HG02852 (cell line): ENCODE results near the gene CALN1.
"Not testable (repeated sequence)": the region's sequence is repeated elsewhere in the genome, so short reads cannot be mapped to it uniquely, and the experiment has no call there.

Experiments used
- ATAC-seq: cut with Tn5 transposase; IDR thresholded peaks from one replicate; pipeline ENCODE4 v1.9.1; 2021; ENCODE audit warnings: mild to moderate bottlenecking, moderate library complexity; ENCODE audit not compliant: unreplicated experiment

The CALN1 gene

GRCh38 chr7:71996141-71996540 is 416.0 kb downstream of the CALN1 start:
- no peak for ATAC-seq

GRCh38 chr7:71995111-71995510 is 417.0 kb downstream of the CALN1 start:
- no peak for ATAC-seq

- no peak for ATAC-seq
These were observed 420.6 kb downstream of the CALN1 start for GRCh38 chr7:71991586-71991985.

GRCh38 chr7:71990138-71990462 is 422.0 kb downstream of the CALN1 start:
- ATAC-seq: no peak

- ATAC-seq: no peak
These were observed 423.9 kb downstream of the CALN1 start for GRCh38 chr7:71988201-71988600.

GRCh38 chr7:71987200-71987767 is 424.9 kb downstream of the CALN1 start:
- ATAC-seq: no peak

GRCh38 chr7:71984348-71984747 is 427.8 kb downstream of the CALN1 start:
- no peak for ATAC-seq

- ATAC-seq: no peak
These were observed 429.3 kb downstream of the CALN1 start for GRCh38 chr7:71982851-71983250.

GRCh38 chr7:71976645-71977044 is 435.5 kb downstream of the CALN1 start:
- no peak for ATAC-seq

- no peak for ATAC-seq
These were observed 437.5 kb downstream of the CALN1 start for GRCh38 chr7:71974611-71975010.

GRCh38 chr7:71972534-71972933 is 439.6 kb downstream of the CALN1 start:
- ATAC-seq: no peak

- no peak for ATAC-seq
These were observed 441.4 kb downstream of the CALN1 start for GRCh38 chr7:71970725-71971124.

- no peak for ATAC-seq
These were observed 449.5 kb downstream of the CALN1 start for GRCh38 chr7:71962636-71963035.

GRCh38 chr7:71961283-71961682 is 450.9 kb downstream of the CALN1 start:
- no peak for ATAC-seq

- ATAC-seq: no peak
These were observed 470.0 kb downstream of the CALN1 start for GRCh38 chr7:71942115-71942514.

- ATAC-seq: no peak
These were observed 474.2 kb downstream of the CALN1 start for GRCh38 chr7:71937840-71938371.

GRCh38 chr7:71935674-71936073 is 476.5 kb downstream of the CALN1 start:
- no peak for ATAC-seq

- ATAC-seq: no peak
These were observed 478.7 kb downstream of the CALN1 start for GRCh38 chr7:71933426-71933825.

- ATAC-seq: no peak
These were observed 486.5 kb downstream of the CALN1 start for GRCh38 chr7:71925663-71926062.

- ATAC-seq: not testable (repeated sequence)
These were observed 497.9 kb downstream of the CALN1 start for GRCh38 chr7:71914204-71914603.

GRCh38 chr7:71912476-71912875 is 499.7 kb downstream of the CALN1 start:
- no peak for ATAC-seq

GRCh38 chr7:71911051-71911450 is 501.1 kb downstream of the CALN1 start:
- no peak for ATAC-seq

GRCh38 chr7:71905821-71906220 is 506.3 kb downstream of the CALN1 start:
- no peak for ATAC-seq
